IPS DF 4.7 (cell line): ENCODE results near the gene ZMIZ2.

Source experiments
- DNase-seq: peaks from one replicate; pipeline ENCODE4 v3.0.0-alpha.2; 2013; ENCODE audit warnings: low spot score; ENCODE audit errors: extremely low read depth

Gene ZMIZ2

GRCh38 chr7:44755698-44756627 lies 7.3 kb downstream of the ZMIZ2 start:
- DNase-seq: no peak

- DNase-seq: no peak
Measured at GRCh38 chr7:44756904-44757303, 8.3 kb downstream of the ZMIZ2 start.

- DNase-seq: no peak
Measured at GRCh38 chr7:44757311-44757710, 8.7 kb downstream of the ZMIZ2 start.

- no peak for DNase-seq
Measured at GRCh38 chr7:44757739-44758138, 9.1 kb downstream of the ZMIZ2 start.

- no peak for DNase-seq
Measured at GRCh38 chr7:44759246-44759645, 10.6 kb downstream of the ZMIZ2 start.

- DNase-seq: no peak
Measured at GRCh38 chr7:44760034-44760580, 11.5 kb downstream of the ZMIZ2 start.

GRCh38 chr7:44761207-44762161 lies 12.8 kb downstream of the ZMIZ2 start:
- DNase-seq: no peak

GRCh38 chr7:44762300-44762699 lies 13.7 kb downstream of the ZMIZ2 start:
- no peak for DNase-seq

GRCh38 chr7:44762726-44763522 lies 14.3 kb downstream of the ZMIZ2 start:
- no peak for DNase-seq

GRCh38 chr7:44764081-44764480 lies 15.4 kb downstream of the ZMIZ2 start:
- DNase-seq: no peak

GRCh38 chr7:44764665-44765578 lies 16.3 kb downstream of the ZMIZ2 start:
- DNase-seq: no peak

- DNase-seq: no peak
Measured at GRCh38 chr7:44765579-44766415, 17.1 kb downstream of the ZMIZ2 start.

GRCh38 chr7:44766416-44766801 lies 17.8 kb downstream of the ZMIZ2 start:
- no peak for DNase-seq

GRCh38 chr7:44767134-44767911 lies 18.7 kb downstream of the ZMIZ2 start:
- no peak for DNase-seq

GRCh38 chr7:44767912-44768627 lies 19.4 kb downstream of the ZMIZ2 start:
- no peak for DNase-seq

- no peak for DNase-seq
Measured at GRCh38 chr7:44768628-44769371, 20.2 kb downstream of the ZMIZ2 start.

GRCh38 chr7:44769376-44769775 lies 20.7 kb downstream of the ZMIZ2 start:
- DNase-seq: no peak
